Limb (tissue), 2 donors: ENCODE results near the gene UCK2.
"Not testable (repeated sequence)": the region's sequence is repeated elsewhere in the genome, so short reads cannot be mapped to it uniquely, and the experiment has no call there.

Experiments
- DNase-seq, 2 donors: peaks; one replicate each; pipeline ENCODE4 v3.0.0-alpha.2; 2016; ENCODE audit errors: extremely low spot score in 2 of 2

The UCK2 gene

GRCh38 chr1:165827268-165828102 lies at the start of gene UCK2:
TSS of gene UCK2 (plus strand) at chr1:165827614. CDS start at chr1:165827834, 220 bp downstream.
- peak; percentile 61 to 87 for DNase-seq

- DNase-seq, result not testable (repeated sequence)
These were observed 49.2 kb upstream of the UCK2 start for GRCh38 chr1:165778197-165778596.

DNA sequence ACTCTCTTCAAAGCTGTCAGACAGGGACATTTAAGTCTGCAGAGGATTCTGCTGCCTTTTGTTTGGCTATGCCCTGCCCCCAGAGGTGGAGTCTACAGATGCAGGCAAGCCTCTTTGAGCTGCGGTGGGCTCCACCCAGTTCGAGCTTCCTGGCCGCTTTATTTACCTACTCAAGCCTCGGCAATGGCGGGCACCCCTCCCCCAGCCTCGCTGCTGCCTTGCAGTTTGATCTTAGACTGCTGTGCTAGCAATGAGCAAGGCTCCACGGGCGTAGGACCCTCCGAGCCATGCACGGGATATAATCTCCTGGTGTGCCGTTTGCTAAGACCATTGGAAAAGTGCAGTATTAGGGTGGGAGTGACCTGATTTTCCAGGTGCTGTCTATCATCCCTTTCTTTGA lies 43.9 kb upstream of the UCK2 start:
- DNase-seq, result not testable (repeated sequence)

- no peak for DNase-seq
These were observed 39.7 kb upstream of the UCK2 start for GRCh38 chr1:165787741-165788140.

- DNase-seq, result no peak
These were observed 33.5 kb upstream of the UCK2 start for GRCh38 chr1:165793951-165794350.

DNA sequence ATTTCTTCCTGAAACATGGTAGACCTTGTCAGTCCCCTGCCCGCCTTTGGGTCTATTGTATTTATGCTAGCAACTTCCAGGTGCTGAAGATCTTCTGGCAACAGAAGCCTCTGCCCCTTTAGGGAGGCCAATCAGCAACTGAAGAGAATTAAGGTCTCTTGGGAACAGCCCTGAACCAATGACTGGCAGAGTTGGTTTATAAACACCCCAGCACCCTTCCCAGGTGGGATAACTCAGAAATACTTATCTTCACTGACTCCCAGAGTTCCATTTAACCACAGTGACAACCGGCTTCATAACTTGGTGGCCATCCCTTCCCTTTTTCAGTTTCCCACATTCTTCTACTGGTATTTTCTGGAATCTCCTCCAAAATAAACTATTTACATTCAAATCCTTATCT lies 31.5 kb upstream of the UCK2 start:
- DNase-seq, result no peak

GRCh38 chr1:165799387-165799786 lies 28.0 kb upstream of the UCK2 start:
- no peak for DNase-seq

GRCh38 chr1:165804513-165804912 lies 22.9 kb upstream of the UCK2 start:
- DNase-seq, result not testable (repeated sequence)

DNA sequence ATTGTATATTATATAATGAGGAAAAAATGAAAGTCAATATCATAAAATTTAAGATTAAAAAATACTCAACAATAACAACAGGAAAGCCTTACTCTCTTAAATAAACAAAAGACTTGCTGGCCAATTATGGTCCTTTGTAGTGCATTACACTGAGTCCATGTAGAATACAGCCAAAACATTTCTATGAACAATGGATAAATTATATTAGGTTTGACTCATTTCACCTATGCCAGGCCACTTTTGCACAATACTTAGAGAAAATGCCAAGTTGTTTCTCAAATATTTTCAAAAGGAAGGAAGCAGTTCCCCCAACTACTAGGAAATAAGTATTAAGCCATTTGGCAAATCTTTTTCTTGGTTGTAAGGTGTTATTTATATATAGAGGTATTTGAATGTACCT lies 19.8 kb upstream of the UCK2 start:
- no peak for DNase-seq

DNA sequence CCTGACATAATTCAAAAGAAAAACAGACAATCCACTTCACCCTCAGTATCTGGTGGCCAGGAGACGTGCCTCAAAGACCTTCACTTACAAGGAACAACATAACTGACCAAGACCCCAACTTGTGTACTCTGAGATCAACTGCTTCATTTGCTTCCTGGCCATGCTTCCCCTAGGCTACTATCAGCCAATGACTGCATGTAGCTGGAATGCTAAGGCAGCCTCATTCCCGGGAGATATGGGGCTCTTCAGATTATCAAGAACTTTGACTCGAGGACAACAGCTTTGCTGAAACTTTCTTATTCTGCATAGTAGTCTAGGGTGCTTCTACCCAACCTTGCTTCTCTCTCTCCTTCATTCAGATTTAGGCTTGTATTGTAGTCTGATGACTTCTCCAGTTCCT lies 11.7 kb upstream of the UCK2 start:
- no peak for DNase-seq

DNA sequence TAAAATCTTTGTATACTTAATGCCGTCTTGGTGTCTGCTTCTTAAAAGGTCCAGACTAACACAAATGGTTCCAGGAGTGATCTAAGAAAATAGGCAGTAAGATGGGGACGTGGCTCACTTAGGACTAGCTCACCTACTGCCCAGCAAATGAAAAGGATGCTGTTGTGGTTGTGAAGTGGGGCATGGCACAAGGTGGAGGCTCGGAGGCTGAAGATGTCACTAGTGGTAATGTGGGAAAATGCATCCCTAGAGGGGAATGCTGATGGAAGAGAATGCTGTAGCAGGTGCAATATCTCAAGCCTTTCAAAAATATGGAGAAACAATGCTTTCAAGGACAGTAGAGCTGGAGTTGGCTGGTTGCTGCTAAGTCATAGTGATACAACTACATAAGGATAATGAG lies 11.3 kb upstream of the UCK2 start:
- DNase-seq, result no peak

GRCh38 chr1:165816826-165817497 lies 10.5 kb upstream of the UCK2 start:
- no peak for DNase-seq

GRCh38 chr1:165823552-165824268 lies 3.7 kb upstream of the UCK2 start:
- no peak for DNase-seq

GRCh38 chr1:165824269-165824643 lies 3.2 kb upstream of the UCK2 start:
- no peak for DNase-seq

DNA sequence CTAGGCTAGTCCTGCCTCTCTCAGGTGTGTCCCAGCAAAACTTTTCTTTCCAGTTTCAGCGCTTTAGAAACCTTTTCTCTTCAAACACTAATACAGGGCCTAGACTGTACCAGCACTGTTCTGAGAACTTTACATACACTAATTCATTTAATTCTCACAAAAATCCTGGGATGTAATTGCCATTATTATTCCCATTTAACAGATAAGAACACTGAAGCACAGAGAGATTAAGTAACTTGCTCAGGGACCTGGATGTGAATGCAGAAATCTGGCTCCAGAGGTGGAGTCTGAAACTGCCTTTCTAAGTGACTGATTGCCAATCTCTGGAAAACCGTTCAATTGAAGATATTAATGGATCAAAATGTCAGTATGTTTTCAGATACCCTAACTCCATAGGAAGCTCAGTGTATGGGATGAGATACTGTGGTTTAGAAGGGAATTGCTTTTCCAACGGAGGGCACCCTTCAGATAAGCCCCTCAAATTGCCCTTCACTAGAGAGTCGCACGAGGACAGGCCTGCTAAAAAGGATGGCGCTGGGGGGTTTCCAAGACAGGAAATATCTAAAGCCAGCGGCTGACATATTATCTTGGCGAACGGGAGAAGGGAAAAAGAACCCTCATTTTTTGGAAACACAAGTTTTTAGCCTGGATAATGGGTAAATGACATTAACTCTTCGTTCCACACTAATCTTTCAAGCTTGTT lies 698 bp upstream of the UCK2 start:
- no peak for DNase-seq

GRCh38 chr1:165828103-165828668 lies 772 bp downstream of the UCK2 start:
- DNase-seq, result peak; percentile 34 to 81

GRCh38 chr1:165828669-165829329 lies 1.4 kb downstream of the UCK2 start:
- DNase-seq, result peak; percentile 67 to 70

DNA sequence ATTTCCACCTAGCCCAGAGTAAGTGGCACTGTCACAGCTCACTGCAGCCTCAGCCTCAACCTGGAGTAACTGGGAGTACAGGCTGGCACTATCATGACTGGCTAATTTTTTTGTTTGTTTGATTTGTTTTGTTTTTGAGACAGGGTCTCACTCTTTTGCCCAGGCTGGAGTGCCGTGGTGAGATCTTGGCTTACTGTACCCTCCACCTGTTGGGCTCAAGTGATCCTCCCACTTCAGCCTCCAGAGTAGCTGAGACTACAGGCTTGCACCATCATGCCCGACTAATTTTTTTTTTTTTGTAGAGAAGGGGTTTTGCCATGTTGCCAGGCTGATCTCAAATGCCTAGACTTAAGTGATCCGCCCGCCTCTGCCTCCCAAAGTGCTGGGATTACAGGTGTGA lies 2.5 kb downstream of the UCK2 start:
- DNase-seq, result no peak

GRCh38 chr1:165831146-165831545 lies 3.7 kb downstream of the UCK2 start:
- no peak for DNase-seq

- no peak for DNase-seq
These were observed 5.5 kb downstream of the UCK2 start for GRCh38 chr1:165832902-165833301.

- DNase-seq, result no peak
These were observed 5.9 kb downstream of the UCK2 start for GRCh38 chr1:165833358-165833757.
